HG03460 (cell line): Measurements from ENCODE around the gene DPCD.

Source experiments
- ATAC-seq: cut with Tn5 transposase; IDR thresholded peaks from one replicate; pipeline ENCODE4 v1.9.1; 2021; ENCODE audit not compliant: unreplicated experiment

The DPCD gene

GRCh38 chr10:101587725-101588653 is at the start of gene DPCD, which contains the start of gene POLL:
Gene DPCD (plus strand): TSS chr10:101588321. CDS start chr10:101588337, 16 bp downstream.
Gene POLL (minus strand): TSS chr10:101588257. CDS start chr10:101587360, 897 bp downstream.
- peak; percentile 96 for ATAC-seq

- no peak for ATAC-seq
Measured at GRCh38 chr10:101538446-101538845, 49.7 kb upstream of the DPCD start.

- ATAC-seq: no peak
Measured at GRCh38 chr10:101545898-101546297, 42.2 kb upstream of the DPCD start.

DNA sequence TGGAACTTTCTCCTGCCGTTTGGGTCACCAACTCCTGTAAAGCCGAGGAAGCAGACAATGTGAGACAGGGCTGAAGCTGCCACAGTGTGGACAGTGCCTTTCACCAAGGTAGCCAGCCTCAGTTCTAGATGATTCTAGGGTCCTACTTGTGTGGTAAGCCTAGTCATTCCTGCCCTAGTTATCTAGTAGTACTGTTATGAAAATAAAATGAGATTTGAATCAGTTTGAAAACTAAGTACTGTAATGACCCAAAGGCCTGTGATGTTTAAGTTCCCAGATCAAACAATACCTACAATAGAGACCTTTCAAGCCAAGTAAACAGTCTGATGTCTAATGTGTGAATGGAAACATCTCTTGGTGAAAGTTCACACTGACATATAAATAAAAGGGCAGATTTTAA is 37.2 kb upstream of the DPCD start:
- no peak for ATAC-seq

DNA sequence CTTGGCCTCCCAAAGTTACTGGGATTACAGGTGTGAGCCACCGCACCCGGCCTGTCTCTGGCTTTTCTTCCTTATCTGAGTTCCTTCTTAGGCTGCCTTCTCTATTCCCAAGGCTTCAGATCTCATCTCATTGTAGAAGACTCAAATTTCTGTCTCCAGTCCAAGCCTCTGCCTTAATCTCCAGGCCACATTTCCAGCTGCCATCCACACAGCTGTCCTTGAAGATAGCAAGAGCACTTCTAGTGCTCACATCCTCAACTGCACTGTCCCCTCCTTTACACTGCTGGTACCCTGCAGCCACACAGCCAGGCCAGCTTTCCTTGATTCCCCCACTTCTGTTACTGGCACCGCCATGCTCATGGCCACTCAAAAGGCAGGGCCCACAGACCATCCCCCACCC is 35.7 kb upstream of the DPCD start:
- ATAC-seq: no peak

DNA sequence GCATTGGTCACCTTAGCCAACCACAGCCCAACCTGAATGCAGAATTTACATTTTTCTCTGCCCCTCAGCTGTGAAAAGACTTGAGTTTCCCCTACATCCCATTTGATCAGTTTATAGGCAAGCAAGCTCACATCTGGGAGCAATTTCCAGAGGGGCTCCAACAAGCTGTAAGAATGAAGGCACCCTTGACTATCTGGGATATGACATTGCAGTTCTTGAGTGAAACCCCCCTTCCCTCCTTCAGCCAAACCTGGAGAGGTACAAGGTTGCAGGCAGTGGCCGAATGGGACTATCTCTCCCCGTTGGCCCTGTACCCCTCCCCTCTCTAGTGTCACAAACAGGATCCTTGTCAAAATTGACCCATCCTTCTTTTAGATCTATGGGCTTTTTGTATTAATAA is 30.6 kb upstream of the DPCD start:
- ATAC-seq: no peak

GRCh38 chr10:101558204-101558603 is 29.9 kb upstream of the DPCD start:
- ATAC-seq: no peak

DNA sequence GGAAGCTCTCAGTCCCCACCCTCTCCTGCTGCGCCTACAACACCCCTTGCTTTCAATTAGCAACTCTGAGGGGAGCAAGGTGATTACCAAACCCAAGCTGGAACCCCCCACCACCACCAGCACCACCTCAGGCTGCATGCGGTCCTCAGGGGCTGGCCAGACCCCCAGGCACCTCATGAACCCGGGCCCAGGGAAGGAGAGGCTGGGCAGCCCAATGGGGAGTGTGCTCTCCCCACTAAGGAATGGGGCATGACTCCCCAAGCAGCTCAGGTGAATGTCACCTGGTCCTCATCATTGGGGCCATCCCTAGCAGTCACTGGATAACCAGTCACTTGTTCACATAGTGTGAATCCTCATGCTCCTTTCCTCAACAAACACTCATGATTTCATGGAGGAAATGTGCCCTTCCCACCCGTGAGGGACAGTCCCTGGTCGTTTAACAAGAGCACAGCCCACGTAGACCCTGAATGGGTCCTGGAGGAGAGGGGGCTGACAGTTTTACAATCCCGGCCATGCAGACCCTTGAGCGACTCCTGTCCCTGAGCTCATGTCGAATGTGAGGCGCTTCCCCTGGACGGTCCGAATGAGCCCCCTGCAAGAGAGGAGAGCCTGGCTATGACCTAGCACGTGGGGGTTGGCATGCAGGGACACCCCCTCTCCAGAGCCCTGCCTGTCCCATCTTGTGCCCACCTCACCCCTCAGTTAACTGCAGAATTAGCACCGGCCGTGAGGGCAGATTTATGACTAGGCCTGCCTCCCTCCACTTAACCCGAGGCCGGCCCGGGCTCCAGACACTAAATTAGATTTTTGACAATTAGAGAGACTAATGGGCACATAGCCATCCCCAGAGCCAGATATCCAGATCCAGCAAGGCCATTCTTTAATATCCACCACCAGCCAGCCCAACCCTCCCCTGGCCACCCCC is 29.2 kb upstream of the DPCD start:
- no peak for ATAC-seq

DNA sequence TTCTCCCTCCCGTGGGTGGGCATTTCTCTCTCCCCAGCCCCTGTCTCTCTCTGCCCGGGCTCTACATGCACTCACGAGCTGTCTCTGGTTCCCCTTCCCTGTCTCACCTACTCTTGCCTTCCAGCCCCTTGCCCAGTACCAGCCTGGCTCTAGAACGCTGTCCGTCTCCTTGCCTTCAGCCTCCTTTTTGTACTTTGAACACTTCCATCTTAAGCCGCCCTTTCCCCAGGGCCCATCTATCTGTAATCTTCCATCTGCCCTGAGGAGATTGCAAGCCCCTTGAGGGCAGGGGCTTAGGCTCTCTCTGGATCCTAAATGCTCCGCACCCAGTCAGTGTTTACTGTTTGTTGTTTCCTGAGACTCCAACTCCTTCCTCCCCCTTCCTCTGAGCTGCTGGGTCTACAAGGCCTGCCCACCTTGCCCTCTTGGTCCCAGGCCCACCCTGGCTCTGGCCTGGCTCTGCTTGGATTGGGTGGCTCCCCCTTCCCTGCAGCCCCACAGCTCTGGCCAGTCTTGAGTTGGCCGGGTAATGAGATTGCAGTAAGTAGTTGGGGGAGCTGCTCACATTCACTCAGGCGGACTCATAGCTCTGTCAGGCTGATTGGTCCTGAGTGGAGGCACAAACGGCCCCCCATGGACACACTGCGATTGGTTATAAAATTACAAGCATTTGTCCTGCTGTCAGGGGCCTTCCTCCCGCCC is 28.4 kb upstream of the DPCD start:
- no peak for ATAC-seq

DNA sequence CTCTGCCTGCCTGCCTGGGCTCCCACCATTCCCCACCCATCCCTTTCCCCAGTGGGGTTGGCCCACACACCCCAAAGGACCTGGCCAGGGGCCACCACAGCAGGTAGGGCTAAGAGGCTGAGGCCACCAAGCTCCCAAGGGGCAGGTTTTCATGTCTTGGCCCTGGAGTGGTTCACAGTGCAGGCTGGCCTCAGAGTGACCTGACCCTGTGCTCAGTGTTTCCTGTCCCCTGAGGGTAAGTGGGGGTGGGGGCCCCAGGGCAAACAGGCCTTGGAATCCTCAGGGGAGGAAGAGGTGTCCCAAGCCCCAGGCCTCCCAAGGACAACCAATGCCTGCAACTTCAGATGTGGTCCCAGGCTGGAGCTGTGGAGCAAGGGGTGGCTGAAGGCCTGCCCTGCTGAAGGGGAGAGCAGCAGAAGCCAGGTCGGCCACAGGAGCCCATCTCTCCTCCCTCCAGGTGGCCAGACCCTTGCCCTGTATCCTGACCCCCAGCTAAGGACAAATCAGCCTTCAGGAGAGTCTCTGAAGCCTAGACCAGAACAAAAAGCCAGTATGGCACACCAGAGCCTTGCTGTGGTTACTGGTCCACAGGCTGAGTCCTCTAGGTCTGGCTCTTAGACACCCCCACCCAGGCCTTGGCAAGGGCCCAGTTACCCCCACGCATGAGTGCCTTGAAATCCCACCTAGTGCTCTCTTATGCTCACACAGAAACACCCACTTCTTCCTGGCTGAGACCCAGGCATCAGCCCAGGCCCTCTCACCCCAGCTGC is 27.6 kb upstream of the DPCD start:
- ATAC-seq: no peak

- ATAC-seq: no peak
Measured at GRCh38 chr10:101561068-101561915, 26.8 kb upstream of the DPCD start.

GRCh38 chr10:101562231-101562630 is 25.9 kb upstream of the DPCD start:
- no peak for ATAC-seq

DNA sequence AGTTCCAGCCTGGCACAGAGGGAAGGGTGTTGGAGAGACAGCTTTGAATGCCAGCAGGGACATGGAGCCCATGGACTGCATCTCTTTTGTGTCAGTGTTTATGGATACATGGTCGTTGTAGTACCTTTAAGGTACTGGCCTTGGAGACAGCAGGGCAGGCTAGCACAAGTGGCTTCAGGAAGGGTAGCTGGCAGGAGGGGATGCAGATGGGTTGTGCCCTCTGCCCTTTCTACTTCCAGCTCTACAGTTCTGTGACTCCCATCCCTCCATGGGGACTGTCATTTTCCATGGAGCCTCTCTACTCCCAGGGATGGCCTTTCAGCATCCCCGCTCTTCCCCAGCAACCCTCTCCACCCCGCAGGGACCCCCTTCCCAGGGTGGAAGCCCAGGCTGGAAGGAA is 25.1 kb upstream of the DPCD start:
- ATAC-seq: no peak

DNA sequence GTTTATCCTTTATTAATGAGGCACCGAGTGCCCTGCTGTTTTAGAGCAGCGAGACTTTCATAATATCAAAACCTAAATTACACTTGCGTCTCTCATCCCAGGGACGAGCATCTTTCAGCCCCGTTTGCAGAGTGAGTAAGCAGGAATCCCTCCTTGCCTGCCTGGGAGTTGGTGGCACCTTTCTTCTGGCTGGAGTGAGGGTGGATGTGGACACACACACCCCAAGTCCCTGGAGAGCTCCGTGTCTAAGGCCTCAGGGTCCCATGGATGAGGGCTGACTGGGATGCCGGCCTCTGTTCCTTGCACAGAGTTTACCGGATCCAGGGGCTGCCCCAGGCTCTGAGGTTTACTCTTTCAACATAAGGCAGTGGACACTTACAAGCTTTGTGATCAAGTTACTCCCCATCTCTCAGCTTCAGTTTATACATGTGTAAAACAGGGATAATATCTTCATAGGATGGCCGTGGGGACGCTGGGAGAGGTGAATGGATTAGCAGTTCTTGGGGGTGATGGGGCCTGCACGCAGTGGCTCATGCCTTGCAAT is 24.6 kb upstream of the DPCD start:
- ATAC-seq: no peak

DNA sequence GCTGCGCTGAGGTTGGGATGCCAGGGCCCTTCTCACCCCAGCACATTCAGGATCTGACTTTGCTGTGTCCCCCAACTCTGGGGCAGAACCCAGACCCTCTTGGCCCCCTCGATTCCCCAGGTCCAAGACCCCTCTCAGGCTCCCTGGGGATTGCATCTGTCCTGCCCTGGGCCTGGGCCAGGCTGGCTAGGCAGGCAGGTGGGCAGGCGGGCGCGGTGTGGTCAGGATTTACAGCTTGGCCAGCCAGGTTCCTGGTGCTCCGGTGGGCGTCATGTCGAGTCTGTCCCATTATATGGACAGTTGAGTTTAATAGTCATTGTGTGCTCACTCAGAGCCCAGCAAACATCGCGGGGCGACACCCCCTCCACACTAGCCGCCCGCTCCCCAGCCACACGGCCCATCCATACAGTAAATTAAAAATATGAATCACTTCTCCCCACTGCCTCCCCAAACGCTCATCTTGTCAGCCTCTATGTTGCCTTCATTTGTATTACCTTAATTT is 23.6 kb upstream of the DPCD start:
- ATAC-seq: no peak

GRCh38 chr10:101565370-101565900 is 22.7 kb upstream of the DPCD start:
- ATAC-seq: no peak

DNA sequence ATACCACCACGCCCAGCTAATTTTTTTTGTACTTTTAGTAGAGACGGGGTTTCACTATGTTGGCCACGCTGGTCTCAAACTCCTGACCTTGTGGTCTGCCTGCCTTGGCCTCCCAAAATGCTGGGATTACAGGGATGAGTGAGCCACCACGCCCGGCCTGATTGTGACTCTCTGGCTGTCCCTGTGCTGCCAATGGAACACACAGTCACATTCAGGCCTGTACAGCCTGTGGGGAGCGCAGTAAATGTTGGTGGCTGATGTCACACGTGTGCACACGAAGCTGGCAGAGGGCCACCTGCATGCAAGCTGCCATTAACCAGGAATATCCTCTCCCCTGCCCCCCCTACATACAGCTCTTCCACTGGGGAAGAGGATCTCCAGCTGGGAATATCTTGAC is 22.2 kb upstream of the DPCD start:
- no peak for ATAC-seq

GRCh38 chr10:101566333-101567164 is 21.6 kb upstream of the DPCD start:
- no peak for ATAC-seq
